ENCODE data around the gene ADAM15. TPM values are rescaled to one million over a fixed set of nuclear protein-coding genes. Genes with fewer than 3 reads are reported as not detected.

ADAM15 gene
- total RNA-seq, 1 donor from 2014 or later, result 176 TPM

Other genes starting within 250 kb of the ADAM15 start
- 0.96 TPM for gene KCNN3, start 181.0 kb upstream of the ADAM15 start, total RNA-seq
- 31.2 TPM for gene PMVK, start 114.6 kb upstream of the ADAM15 start, total RNA-seq
- gene PBXIP1, start 95.2 kb upstream of the ADAM15 start, total RNA-seq, result 43.5 TPM
- gene PYGO2, start 89.5 kb upstream of the ADAM15 start, total RNA-seq, result 22.2 TPM
- gene SHC1, start 80.6 kb upstream of the ADAM15 start, total RNA-seq, result 199 TPM
- 41.2 TPM for gene CKS1B, start 76.6 kb upstream of the ADAM15 start, total RNA-seq
- gene FLAD1, start 68.0 kb upstream of the ADAM15 start, total RNA-seq, result 43.7 TPM
- not detected for gene LENEP, start 57.7 kb upstream of the ADAM15 start, total RNA-seq
- gene ZBTB7B, start 48.5 kb upstream of the ADAM15 start, total RNA-seq, result 80.4 TPM
- 0.87 TPM for gene DCST2, start 17.5 kb upstream of the ADAM15 start, total RNA-seq
- not detected for gene DCST1, start 17.5 kb upstream of the ADAM15 start, total RNA-seq
- 3.1 TPM for gene EFNA4, start 12.4 kb downstream of the ADAM15 start, total RNA-seq
- 0.58 TPM for gene EFNA3, start 27.5 kb downstream of the ADAM15 start, total RNA-seq
- gene EFNA1, start 76.6 kb downstream of the ADAM15 start, total RNA-seq, result 17.8 TPM
- gene SLC50A1, start 84.5 kb downstream of the ADAM15 start, total RNA-seq, result 30.2 TPM
- 76.2 TPM for gene DPM3, start 89.2 kb downstream of the ADAM15 start, total RNA-seq
- gene KRTCAP2, start 122.0 kb downstream of the ADAM15 start, total RNA-seq, result 155 TPM
- gene TRIM46, start 122.5 kb downstream of the ADAM15 start, total RNA-seq, result 0.22 TPM
- gene THBS3, start 156.6 kb downstream of the ADAM15 start, total RNA-seq, result 17.9 TPM
- gene MTX1, start 157.4 kb downstream of the ADAM15 start, total RNA-seq, result 40.0 TPM
- 25.2 TPM for gene ENTREP3, start 204.2 kb downstream of the ADAM15 start, total RNA-seq
- 69.7 TPM for gene SCAMP3, start 211.0 kb downstream of the ADAM15 start, total RNA-seq
- gene CLK2, start 222.2 kb downstream of the ADAM15 start, total RNA-seq, result 34.7 TPM
- 3.3 TPM for gene HCN3, start 226.1 kb downstream of the ADAM15 start, total RNA-seq

Measured in mesenteric fat pad (tissue), 1 donor.